HG03565 (cell line): Measurements from ENCODE around the gene ZNF638.

Source experiments
- ATAC-seq: cut with Tn5 transposase; IDR thresholded peaks from one replicate; pipeline ENCODE4 v1.9.1; 2021; ENCODE audit warnings: mild to moderate bottlenecking, moderate library complexity; ENCODE audit not compliant: unreplicated experiment

ZNF638 gene

DNA sequence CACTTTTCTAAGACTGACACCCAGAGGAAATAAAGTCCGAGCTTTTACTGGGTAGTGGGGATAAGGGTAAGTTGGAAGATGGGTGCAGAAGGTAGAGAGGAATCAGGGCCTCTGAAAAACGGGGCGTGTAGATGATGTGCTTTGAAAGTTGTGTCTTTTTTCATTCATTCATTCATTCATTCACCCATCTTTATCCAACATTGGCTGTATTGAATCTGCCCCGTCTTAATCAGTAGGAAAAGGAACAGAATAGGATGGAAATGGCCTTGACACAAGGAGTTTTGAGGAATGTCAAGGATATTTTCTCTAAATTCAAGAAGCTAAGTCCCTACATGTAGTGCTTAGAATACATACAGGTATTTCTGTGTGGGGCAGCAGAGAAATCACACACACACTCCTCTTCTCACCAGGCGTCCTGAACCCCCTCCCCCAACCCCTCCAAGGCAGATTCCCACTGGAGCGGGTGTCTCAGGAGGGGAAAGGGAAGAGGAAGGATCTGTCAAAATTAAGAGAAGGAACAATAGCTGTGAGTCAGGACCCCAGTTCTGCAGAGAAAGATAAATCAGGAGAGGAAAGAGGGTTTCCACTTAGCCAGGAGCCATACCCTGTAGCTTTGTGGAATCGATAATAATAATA is 135.7 kb downstream of the ZNF638 start:
- no peak for ATAC-seq

DNA sequence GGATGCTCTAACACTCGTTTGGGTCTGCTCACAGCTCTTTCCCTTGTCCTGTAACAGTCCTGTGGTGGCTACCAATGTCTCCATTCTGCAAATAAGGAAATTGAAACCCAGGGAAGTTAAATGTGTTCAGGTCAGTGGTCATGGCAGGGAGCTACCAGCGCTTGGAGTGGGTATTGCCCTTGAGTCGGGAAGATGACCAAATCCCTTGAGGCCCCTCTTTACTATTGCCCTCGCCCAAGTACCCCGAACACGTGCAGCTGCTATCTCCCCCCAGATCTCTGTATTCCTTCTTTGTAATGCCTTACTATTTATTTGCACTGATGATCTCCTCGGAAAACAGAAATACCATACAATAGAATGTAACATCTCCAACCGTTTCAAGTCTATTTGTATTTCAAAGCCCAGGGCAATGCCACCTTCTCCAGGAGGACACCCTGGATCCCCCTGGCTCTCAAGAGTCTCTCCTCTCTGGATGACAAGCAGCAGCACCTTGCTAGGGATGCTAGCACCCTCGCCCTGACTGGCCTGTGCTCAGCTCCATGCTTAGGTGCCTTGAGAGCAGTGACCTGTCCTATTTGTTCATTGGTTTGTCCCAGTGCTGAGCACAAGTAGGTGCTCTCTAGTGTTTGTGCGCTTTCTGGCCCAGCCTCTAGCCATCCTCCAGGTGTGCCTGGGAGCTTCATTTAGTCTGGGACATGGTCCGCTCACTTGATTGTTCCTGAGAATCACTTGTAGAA is 136.9 kb downstream of the ZNF638 start:
- ATAC-seq = no peak

DNA sequence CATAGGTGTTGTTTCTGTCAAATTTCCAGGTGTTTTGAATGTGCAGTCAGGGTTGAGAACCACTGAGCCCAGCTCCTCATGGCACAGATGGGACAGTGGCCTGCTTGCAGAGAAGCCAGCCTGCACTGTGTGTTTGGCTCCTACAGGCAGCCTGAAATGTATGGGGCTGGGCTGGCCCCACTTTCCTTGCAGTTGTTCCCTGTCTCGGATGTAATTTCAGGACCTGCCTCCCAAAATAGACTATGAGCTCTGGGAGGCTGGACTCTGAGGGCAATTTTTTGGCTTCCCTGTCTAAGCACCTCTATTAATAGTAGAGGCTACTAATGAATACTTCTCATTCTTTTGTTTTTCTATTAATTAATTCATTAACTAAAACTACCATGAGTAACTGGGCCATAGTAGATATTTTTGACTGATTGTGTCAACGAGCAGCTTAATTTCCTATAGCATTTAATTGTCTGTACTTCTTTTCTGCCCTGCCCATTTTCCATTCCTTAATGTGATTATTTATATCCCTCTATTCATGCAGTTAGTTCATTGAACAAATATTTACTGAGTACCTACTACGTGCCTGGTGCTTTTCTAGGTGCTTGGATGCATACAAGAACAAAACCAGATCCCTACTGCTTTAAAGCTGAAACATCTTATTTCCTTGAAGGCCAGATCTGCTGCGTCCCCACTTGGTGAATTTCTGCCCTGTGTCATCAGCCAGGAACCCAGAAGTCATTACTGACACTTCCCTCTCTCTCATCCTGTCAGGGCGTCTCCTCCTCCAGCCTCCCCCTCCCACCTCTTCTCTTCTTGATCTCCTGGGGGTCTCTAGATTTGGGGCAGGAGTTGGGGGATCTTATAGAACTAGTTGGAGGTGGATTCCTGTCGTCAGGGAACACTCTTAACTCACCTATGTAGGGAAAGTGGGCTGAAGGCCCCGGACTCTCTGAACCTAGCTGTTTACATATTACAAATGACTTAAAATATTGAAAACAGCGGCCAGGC is 138.1 kb downstream of the ZNF638 start:
- ATAC-seq = no peak

DNA sequence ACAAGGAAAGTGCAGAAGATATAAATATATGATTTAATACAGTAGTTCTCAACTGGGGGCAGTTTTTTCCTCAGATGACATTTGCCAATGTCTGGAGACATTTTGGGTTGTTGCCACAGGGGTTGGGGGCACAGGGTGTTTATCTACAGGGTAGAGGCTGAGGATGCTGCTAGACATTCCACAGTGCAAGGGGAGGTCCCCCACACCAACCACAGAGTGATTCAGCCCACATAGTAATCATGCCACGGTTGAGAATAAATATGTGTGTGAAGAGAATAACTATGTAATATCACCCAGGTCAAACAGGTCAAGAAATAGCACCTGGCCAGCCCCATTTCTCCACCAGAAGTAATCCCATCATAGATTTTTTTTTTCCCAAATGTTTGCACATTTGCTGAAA is 139.7 kb downstream of the ZNF638 start:
- no peak for ATAC-seq

DNA sequence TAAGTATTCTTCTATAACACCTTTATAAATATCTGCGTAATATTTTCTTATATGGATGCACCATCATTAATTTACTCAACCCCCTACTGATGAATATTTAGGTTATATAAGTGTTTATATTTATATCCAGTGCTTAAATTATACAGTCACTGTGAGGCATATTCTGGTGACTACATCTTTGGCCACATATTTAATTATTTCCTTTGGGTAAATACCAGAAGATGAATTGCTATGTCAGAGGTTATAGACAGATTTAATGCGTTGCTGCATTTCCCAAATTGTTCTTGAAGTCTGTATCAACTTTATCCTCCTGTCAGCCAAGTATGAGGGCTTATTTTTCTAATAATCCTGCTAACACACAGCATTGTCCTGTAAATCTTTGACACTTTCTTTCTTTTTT is 140.4 kb downstream of the ZNF638 start:
- ATAC-seq = no peak

DNA sequence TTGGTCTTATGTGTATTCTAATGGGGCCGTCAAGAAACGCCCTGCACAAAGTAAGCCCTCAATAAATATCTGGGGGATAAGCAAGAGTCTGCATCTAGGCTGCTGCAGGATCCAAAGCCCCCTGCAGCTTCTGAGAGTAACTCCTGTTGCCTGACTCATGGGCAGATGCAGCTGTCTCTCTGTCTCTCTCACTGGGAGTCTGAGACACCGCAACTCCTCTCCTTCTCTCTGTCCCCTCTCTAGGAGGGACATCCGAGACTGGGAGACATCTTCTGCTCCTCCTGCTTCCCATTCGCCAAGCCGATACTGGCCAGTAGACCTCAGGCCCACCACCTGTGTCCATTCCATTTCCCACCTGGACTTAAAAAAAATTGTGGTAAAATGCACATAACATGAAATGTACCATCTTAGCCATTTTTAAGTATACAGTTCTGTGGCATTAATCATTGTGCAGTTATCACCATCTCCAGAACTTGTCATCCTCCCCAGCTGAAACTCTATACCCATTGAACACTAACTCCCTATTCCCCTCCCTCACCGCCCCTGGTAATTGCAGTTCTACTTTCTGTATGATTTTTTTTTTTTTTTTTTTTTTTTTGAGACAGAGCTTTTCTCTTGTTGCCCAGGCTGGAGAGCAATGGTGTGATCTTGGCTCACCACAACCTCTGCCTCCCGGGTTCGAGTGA is 141.9 kb downstream of the ZNF638 start:
- ATAC-seq = no peak

DNA sequence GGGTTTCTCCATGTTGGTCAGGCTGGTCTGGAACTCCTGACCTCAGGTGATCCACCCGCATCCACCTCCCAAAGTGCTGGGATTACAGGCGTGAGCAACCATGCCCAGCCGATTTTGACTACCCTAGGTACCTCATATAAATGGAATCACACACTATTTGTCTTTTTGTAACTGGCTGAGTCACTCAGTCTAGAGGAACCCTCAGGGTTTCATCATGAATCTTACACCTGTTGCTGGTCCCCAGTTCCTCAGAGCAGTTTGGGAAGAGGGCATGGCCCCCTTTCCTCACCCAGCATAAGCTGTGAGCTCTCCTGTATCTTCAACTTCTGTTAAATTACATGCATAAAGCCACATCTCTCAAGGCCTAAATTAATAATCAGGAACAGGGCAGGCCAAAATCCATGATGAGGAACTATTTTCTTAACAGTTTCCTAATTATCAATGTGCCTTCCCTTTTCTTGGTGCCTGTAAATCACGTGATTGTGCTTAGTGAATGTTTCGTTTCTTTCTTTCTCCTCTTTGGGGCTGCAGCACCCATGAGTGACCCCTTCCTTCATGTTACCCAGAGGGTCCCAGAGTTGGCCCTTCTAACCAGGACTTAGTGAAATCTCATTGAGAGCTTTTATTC is 142.6 kb downstream of the ZNF638 start:
- ATAC-seq = no peak

DNA sequence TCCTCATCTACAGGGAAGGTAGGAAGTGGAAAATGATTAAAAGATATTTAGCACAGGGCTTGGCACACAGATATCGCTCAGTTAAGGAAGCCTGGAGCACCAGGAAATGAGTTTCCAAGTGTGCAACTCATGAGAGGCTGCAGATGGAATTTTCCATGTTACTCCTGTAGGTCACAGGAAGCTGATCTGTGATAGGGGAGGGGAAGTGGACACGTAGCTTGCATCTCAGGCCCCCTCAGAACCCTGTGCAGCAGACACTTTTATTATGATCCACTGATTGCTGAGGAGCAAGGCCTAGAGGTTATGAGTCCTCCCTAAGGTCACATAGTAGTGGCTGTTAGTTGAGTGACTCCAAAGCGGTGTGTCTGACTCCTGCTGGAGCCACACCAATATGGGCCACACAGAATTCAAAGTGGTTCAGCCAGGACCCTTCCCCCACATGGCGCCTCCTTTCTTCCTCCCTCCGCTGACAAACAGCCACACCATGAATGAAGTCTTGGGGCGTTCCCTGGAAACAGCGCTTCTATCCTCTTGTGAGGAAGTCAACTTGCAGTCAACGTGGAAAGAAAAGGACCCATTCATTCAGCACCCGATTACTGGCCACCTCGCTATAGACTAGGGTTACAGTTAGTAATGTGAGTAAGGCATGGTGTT is 143.3 kb downstream of the ZNF638 start:
- no peak for ATAC-seq

DNA sequence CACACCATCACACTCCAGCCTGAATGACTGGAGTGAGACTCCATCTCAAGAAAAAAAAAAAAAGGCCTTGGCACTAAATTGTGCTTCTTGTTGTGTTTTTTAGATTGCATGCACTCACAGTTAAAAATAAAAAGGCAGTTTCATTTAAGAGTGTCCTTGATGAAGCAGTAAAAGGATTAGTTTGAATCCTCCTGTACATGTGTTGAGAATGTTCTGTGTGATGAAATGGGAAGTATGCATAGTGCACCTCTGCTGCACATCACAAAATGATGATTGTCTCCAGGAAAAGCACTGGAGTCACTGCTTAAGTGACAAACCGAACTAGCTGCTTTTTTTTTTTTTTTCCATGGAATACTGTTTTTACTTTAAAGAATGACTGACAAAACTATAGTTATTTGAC is 144.9 kb downstream of the ZNF638 start:
- no peak for ATAC-seq

DNA sequence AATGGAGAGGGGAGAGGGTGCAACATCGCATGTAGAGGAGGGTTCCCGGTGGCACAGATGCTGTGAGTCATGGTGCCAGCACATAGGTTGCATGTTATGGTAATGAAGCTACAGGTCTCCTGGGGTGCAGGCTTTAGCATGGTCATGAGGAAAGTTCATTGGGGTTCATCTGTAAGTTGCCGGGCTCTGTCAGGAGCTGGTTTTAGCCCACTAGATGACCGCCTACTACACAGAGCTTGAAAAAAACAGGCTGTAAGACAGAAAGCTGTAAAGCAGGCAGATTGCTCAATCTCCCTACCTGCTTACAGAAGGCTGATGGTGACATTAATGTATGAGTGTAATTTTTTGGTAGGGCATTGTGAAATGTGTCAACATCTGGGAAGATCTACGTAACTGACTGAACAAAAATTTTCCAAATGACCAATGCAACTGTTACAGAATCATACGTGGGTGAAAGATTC is 145.7 kb downstream of the ZNF638 start:
- ATAC-seq = no peak

DNA sequence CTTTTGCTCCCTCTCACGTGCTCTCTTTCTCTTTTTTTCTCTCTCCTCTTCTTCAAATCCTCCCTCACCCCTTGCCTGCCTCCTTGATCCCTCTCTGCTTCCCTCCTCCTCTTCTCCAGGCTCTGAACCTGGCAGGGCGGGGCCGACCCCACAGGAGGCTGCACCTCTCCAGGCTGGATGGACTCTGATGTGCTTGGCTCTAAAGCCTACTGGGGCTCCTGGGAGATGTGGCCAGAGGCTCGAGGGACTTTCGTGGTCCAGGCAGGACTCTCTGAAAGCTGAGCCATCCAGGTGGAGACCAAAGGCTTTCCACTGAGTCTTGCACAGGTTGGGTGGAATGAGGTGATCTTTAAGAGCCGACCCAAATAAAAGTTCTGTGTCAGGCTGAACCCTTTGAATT is 147.2 kb downstream of the ZNF638 start:
- no peak for ATAC-seq

DNA sequence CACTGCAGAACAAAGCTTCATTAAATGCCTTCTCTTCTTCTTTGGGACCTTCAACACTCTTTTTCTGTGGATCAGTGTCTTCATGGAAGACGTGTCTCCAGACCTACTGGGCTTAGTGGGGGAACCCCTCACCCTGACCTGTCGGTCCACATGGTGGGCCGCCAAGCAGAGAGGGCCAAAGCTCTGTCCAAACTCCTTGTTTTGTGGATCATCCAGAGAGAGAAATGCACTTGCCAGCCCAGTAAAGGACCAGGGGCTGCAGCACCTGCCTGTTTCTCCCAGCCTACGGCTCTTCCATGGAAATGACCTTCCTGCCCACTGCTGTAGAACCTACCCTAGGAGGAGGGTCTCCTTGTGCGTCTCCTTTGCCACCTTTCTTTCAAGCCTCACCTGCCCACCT is 147.7 kb downstream of the ZNF638 start:
- ATAC-seq = no peak

DNA sequence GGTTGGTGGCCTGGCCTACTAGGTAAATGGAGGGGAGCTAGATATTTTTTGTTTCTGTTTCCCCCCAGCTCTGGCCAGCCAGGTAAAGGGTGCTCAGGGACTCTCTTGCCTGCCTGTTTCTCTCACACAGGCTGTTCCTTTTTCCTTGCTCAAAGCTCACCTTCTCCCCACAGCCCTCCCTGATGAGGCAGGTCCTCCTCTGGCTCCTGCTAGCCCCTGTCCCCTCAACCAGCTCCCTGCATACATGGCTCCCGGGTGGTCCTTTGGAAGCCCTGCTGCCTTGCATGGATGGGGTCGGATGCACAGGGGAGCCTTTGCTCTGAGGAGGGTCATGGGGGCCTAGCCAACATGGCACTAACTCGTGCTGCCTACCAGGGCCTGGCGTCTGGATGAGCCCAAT is 149.5 kb downstream of the ZNF638 start:
- ATAC-seq = no peak

DNA sequence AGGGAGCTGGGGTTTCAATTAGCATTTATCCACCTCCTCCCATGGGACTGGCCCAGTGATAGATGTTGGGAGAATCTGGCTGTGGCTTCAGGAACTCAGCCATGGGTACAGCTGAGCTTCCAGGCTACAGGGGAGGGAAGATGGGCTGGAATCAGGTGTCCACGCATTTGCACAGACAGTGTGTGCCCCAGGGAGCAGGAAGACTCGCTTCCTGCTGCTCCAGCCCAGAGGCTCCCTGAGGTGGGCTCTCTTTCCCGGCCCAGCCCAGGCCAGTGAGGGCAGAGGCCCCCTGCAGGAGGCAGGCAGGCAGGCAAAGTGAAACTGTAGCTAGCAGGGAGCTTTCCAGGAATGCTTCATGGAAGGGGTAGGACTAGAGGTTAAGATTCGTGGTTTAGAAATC is 150.5 kb downstream of the ZNF638 start:
- ATAC-seq = no peak

DNA sequence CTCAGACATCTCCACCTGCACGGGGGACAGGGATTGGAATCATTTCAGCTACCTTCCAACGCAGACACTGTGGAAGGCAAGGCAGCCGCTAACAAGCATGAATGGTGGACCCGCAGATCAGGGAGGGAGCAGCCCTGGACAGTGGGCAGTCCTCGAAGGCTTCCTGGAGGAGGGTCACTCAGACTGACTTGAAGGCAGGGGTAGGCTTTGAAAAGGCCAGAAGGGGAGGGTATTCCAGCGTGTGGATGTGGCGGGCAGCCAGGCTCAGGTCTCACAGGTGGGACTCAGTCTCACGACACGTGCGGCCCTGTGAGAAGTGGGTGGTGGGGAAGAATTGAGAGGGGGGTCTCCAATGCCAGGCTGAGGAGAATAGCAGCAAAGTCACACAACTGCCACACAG is 151.7 kb downstream of the ZNF638 start:
- no peak for ATAC-seq

DNA sequence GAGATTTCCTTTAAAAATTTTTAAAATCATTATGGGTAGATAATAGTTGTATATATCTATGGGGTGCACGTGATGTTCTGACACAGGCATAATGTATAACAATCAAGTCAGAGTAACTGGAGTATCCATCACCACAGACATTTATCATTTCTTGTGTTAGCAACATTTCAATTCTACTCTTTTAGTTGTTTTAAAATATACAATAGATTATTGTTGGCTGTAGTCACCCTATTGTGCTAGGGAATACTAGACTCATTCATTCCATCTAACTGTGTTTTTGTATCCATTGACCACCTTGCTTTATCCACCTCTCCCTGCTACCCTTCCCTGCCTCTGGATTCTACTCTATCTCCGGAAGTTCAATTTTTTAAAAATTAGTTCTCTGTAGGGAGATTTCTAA is 152.8 kb downstream of the ZNF638 start:
- no peak for ATAC-seq
